ENCODE data around the gene KIF4A. TPM values are rescaled to one million over a fixed set of nuclear protein-coding genes. Genes with fewer than 3 reads are reported as not detected.

The KIF4A gene
- total RNA-seq, 1 experiment from 2014 or later = 40.3 TPM

GRCh38 chrX:70468709-70469108, 178.8 kb downstream of the KIF4A start:
- no peak for TF ChIP-seq CBX3 (IDR thresholded peaks at IDR 0.05; ENCODE audit: low read depth)
- TF ChIP-seq EZH2 (IDR thresholded peaks at IDR 0.05) = no peak
- no peak for TF ChIP-seq ELF1 (IDR thresholded peaks at IDR 0.05; ENCODE audit: borderline replicate concordance, low read depth)
- TF ChIP-seq, protein P1, sequence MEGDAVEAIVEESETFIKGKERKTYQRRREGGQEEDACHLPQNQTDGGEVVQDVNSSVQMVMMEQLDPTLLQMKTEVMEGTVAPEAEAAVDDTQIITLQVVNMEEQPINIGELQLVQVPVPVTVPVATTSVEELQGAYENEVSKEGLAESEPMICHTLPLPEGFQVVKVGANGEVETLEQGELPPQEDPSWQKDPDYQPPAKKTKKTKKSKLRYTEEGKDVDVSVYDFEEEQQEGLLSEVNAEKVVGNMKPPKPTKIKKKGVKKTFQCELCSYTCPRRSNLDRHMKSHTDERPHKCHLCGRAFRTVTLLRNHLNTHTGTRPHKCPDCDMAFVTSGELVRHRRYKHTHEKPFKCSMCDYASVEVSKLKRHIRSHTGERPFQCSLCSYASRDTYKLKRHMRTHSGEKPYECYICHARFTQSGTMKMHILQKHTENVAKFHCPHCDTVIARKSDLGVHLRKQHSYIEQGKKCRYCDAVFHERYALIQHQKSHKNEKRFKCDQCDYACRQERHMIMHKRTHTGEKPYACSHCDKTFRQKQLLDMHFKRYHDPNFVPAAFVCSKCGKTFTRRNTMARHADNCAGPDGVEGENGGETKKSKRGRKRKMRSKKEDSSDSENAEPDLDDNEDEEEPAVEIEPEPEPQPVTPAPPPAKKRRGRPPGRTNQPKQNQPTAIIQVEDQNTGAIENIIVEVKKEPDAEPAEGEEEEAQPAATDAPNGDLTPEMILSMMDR (IDR thresholded peaks at IDR 0.05 in 2 of 3, conservative IDR thresholded peaks at IDR 0.05 in 1 of 3; ENCODE audit: borderline replicate concordance in 1 of 3, insufficient read depth in 1 of 3, low read depth in 2 of 3, low read length in 2 of 3) = no peak
- TF ChIP-seq JUND (IDR thresholded peaks at IDR 0.05) = no peak
- TF ChIP-seq MAX (IDR thresholded peaks at IDR 0.05) = no peak
- TF ChIP-seq SRF (IDR thresholded peaks at IDR 0.05; ENCODE audit: low read depth) = no peak
- no peak for TF ChIP-seq ATF3 (IDR thresholded peaks at IDR 0.05)
- no peak for TF ChIP-seq REST (IDR thresholded peaks at IDR 0.05; ENCODE audit: low read depth)
- TF ChIP-seq FOSL1 (IDR thresholded peaks at IDR 0.05; ENCODE audit: low read depth) = no peak
- TF ChIP-seq EGR1 (IDR thresholded peaks at IDR 0.05; ENCODE audit: low read depth) = no peak
- POLR2A ChIA-PET = no interaction called here
- DNase-seq (ENCODE audit: low read depth, low spot score) = no peak
- H3K27ac ChIP-seq (ENCODE audit: low read depth, low read length) = no peak overlapping the region
- H3K36me3 ChIP-seq (ENCODE audit: control insufficient read depth in 1 of 2, insufficient read depth in 2 of 2, low read length in 2 of 2) = no peaks in the 10 kb centered on the region
- H3K9ac ChIP-seq (ENCODE audit: low read length) = no peak overlapping the region
- no peaks in the 10 kb centered on the region for H3K27me3 ChIP-seq (ENCODE audit: insufficient read depth, low read length)
- H3K4me1 ChIP-seq (ENCODE audit: control insufficient read depth in 1 of 2, insufficient read depth in 2 of 2, low read length in 2 of 2) = peaks cover 15 to 16% of the 10 kb centered on the region in 2 experiments
- no peaks in the 10 kb centered on the region for H3K9me3 ChIP-seq (ENCODE audit: control insufficient read depth in 1 of 2, insufficient read depth in 1 of 2, low read depth in 1 of 2, low read length in 2 of 2)
- RAD21 ChIA-PET (ENCODE audit: low non-redundant PET in 1 of 2, low total read pairs in 2 of 2, uncharacterized antibody in 2 of 2, unreplicated experiment in 2 of 2) = no interaction called here
- no peak overlapping the region for H3K4me3 ChIP-seq (replicated peaks in 1 of 2; ENCODE audit: low read depth in 1 of 2, low read length in 2 of 2)
- H3K79me2 ChIP-seq (ENCODE audit: insufficient read depth, low read length) = peaks cover 8% of the 10 kb centered on the region
- no peak for ATAC-seq
- H3K4me2 ChIP-seq (ENCODE audit: low read length) = no peak overlapping the region
- intact Hi-C loops (cut with micrococcal nuclease) = no loop called here
- BruUV-seq (replicated peaks) = no TSS peak
- H2AFZ ChIP-seq (ENCODE audit: low read depth, low read length, poor library complexity, severe bottlenecking) = no peak overlapping the region
- no peaks in the 10 kb centered on the region for H3K9me2 ChIP-seq (ENCODE audit: insufficient read depth)
- CTCF ChIA-PET = no interaction called here
- no peaks in the 10 kb centered on the region for H4K20me1 ChIP-seq (ENCODE audit: insufficient read depth)

Other genes with a start within 250 kb of the KIF4A start
- gene AWAT2, start 240.2 kb upstream of the KIF4A start, total RNA-seq (2021; ENCODE audit: unreplicated experiment) = not detected
- not detected for gene OTUD6A, start 227.6 kb upstream of the KIF4A start, total RNA-seq (2021; ENCODE audit: unreplicated experiment)
- 50.7 TPM for gene IGBP1, start 156.7 kb upstream of the KIF4A start, total RNA-seq (2021; ENCODE audit: unreplicated experiment)
- gene DGAT2L6, start 112.6 kb upstream of the KIF4A start, total RNA-seq (2021; ENCODE audit: unreplicated experiment) = not detected
- not detected for gene AWAT1, start 55.4 kb upstream of the KIF4A start, total RNA-seq (2021; ENCODE audit: unreplicated experiment)
- not detected for gene P2RY4, start 29.9 kb upstream of the KIF4A start, total RNA-seq (2021; ENCODE audit: unreplicated experiment)
- gene ARR3, start 21.8 kb upstream of the KIF4A start, total RNA-seq (2021; ENCODE audit: unreplicated experiment) = not detected
- not detected for gene RAB41, start 7.9 kb upstream of the KIF4A start, total RNA-seq (2021; ENCODE audit: unreplicated experiment)
- gene PDZD11, start 177 bp upstream of the KIF4A start, total RNA-seq (2021; ENCODE audit: unreplicated experiment) = 29.6 TPM
- gene GDPD2, start 133.2 kb downstream of the KIF4A start, total RNA-seq (2021; ENCODE audit: unreplicated experiment) = not detected
- 48.4 TPM for gene DLG3, start 154.7 kb downstream of the KIF4A start, total RNA-seq (2021; ENCODE audit: unreplicated experiment)

Data from HCT116 (cell line).